HG03565 (cell line): ENCODE data around the gene STARD13.

Experiments
- ATAC-seq: cut with Tn5 transposase; IDR thresholded peaks from one replicate; pipeline ENCODE4 v1.9.1; 2021; ENCODE audit warnings: mild to moderate bottlenecking, moderate library complexity; ENCODE audit not compliant: unreplicated experiment

The STARD13 gene, protein sequence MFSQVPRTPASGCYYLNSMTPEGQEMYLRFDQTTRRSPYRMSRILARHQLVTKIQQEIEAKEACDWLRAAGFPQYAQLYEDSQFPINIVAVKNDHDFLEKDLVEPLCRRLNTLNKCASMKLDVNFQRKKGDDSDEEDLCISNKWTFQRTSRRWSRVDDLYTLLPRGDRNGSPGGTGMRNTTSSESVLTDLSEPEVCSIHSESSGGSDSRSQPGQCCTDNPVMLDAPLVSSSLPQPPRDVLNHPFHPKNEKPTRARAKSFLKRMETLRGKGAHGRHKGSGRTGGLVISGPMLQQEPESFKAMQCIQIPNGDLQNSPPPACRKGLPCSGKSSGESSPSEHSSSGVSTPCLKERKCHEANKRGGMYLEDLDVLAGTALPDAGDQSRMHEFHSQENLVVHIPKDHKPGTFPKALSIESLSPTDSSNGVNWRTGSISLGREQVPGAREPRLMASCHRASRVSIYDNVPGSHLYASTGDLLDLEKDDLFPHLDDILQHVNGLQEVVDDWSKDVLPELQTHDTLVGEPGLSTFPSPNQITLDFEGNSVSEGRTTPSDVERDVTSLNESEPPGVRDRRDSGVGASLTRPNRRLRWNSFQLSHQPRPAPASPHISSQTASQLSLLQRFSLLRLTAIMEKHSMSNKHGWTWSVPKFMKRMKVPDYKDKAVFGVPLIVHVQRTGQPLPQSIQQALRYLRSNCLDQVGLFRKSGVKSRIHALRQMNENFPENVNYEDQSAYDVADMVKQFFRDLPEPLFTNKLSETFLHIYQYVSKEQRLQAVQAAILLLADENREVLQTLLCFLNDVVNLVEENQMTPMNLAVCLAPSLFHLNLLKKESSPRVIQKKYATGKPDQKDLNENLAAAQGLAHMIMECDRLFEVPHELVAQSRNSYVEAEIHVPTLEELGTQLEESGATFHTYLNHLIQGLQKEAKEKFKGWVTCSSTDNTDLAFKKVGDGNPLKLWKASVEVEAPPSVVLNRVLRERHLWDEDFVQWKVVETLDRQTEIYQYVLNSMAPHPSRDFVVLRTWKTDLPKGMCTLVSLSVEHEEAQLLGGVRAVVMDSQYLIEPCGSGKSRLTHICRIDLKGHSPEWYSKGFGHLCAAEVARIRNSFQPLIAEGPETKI

DNA sequence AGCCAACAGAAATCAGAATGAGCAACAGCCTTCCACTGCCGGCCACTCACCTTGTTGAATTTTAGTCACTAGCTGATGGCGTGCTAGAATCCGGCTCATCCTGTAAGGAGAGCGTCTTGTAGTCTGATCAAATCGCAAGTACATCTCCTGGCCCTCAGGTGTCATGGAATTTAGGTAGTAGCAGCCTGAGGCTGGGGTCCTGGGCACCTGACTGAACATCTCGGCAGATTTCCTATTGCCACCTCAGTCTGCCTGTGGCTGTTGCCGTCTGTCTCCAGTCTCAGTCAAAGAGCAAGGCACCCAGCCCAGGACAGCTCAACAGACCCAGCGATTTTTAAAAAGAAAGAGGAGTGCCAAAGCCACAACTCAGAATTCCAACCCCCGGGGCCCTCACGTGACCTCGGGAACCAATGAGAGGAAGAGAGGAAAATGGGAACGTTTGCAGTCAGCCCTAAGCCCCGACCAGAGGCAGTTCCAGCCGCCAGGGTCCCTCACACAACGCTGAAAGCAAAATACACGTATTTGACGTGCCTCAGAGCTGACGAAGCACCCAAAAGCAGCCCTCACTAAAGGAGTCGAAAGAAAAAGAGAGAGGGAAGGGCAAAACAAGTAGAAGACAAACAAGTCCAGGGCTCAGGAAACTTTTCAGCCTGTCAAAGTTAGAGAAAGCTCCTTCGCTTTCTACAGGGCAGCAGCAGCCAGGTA is at the start of gene STARD13:
Gene STARD13, minus strand, starts transcription at position 336 of the 705 bp plus-strand sequence. Its CDS starts 117 bp downstream, at position 219.
- ATAC-seq = peak; percentile 51

DNA sequence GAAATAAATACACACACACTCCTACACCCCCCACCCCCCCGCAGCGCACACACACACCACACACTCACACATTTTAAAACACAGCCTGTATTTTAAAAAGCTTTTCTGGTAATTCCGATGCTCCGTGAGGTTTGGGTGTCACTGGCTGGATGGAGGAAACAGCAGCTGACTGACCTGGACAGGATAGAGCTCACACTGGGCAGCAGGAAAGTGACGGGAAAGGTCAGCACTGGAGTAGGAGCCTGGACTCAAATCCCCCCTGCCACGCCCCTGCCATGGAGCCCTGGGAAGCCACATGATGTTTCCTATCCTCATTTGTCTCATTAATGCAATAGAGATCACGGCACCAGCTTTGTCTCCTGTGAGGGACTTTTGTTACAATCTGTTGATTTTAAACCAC is 49.3 kb upstream of the STARD13 start:
- ATAC-seq = no peak

DNA sequence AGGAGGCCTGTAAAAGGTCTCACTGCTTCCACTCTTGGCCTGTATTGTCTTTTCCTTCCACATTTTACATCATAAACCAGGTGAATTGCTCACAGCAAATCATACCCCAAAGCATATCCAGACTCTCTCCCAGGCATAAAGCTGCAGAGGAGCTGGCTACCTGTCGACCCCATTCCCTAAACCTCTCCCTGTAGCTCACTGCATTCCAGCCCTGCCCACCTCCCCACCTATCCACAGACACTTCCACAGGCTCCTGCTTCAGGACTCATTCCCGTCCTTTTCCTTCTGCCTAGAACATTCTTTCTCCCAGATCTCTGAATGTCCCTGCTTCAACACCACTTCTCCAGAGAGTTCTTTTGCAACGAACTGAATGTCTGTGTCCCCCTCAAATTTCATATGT is 46.4 kb upstream of the STARD13 start:
- ATAC-seq = no peak

DNA sequence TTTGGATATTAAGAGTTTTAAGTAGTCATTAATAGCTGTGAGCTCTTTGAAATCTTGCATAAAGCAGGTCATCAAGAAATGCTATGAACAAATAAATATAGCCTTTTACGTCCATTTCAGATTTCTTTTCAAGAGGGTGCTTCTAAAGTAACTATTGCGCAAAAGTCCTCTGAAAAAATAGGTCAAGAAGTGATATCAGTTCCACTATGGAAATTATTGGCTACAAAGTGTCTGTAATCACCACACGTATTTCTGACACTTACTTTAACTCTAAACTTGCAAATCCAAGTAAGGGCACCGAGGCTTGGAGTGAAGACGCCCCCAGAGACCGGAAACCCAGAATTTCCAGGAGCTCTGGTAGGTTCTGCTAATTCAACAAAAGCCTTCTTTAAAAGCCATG is 44.9 kb upstream of the STARD13 start:
- ATAC-seq = no peak

DNA sequence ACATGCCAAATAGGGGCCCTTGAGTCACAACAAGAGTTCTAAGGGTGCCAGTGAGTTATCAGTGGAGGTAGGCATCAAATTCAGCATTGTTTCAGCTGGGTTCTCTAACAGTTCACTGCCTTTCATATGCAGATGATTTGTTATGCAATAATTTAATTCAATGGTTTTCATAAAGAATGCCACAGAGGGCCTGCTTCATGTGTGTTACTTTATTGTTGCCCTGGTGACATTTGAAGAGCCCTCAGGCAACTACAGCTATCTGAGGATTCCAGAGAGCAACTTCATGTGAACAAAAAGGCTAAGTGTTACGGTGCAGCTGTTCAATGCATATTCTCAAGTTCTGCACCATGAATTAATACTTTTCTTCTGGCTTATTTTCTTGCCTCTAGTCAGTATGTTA is 43.1 kb upstream of the STARD13 start:
- no peak for ATAC-seq

DNA sequence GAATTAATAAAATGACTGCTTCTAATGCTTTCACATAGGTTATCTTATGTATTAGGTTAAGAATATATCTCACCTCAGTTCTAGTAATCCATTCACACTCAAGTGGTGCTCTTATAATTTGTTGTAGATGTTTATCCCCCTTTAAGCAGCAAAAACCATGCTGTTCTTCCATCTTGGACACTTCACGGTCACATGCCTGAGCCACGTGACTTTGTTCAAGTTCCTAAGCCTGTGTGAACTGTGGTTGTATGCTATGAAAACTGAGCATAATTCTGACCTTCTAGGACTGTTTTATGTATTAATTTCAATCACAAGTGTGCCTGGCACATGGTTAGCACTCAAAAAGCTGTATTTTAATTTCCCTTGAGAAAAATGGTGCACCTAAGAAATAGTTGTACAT is 41.2 kb upstream of the STARD13 start:
- ATAC-seq = no peak

DNA sequence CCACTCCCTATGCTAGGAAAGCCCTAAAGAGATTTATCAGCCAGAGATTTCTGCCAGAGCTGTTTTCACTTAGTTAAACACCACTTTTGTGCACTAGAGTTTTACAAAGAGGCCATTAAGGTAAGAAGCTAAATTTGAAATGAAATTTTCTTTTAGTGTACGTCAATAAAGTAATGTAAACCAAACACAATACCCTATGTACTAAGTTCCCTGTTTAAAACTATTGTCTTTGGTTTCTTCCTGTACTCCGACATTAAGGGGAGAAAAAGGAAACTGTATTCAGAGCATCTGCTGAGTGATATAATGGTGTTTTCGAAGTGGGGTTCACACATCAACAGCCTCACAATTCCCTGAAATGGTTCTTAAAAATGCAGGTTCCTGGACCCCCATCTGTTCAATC is 40.7 kb upstream of the STARD13 start:
- ATAC-seq = no peak

DNA sequence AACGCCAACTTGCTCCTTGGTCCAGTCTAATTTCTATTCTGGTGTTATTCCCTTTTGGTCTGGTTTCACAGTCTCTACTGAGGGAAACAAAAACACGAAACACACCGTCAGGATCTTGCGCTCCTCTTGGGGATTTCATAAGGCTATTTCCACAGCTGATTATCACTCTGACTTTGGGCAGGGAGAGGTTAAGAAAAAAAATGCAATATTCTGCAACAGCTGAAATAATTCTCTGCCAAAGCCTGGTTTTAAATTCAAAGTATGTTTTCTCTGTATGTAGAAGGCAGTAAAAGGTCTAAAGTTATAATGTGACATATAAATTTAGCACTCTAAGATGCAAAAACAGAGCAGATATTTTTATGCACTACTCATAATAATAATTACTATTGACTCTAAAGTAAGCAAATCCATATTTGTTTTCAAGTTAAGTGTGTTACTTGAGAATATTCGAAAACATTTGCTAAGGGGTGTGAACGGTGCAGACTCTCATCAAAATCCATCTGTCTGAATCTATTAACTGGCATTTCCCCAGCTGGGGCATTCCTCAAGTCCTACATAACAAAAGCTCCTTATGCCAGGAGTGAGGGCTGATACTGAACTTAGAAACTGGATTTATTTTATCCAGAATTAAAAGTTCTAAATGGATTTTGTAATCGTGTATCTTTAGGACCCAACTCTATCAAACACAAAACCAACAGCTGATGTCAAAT is 38.4 kb upstream of the STARD13 start:
- ATAC-seq = no peak

DNA sequence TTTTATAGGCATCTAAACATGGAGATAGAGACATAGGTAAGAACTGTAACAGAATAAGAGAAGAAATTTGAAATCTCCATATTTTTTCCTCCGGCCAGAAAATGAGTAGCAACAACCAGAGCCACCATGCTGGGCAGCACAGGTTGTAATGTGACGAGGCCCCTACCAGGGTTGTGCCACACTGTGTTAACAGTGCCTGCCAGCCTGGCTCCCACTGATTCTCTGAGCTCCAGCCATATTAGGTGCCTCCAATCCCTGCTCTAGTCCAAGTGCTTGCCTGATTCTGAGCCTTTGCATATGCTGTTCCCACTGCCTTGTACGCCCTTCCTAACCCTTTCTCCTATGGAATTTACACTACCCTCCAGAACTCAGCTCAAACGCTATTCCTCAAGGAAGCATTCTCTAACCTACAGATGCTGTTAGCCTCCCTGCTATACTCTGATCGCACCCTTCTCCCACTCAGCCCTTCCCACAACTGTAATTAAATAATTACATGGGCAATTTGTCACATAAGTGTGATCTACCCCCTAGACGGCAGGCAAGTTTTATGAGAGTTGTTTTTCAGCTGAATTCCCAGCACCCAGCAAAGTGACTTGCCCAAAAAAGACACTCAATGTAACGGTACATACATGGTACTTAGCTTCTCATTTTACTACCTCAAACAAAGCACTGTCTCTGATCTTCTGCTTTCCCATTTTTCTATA is 37.6 kb upstream of the STARD13 start:
- no peak for ATAC-seq

DNA sequence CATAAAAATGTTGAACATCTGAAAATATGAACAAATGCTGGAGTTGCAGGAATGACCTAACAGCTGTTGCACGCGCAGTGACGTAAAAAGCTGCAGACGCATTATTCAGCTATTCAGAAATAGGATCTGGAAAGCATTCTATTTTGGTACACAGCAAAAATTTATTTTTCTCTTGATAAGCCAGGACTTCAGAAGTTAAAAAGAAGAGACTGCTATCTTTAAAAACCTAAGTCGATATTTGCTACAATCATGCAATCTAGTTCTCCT is 36.9 kb upstream of the STARD13 start:
- no peak for ATAC-seq

DNA sequence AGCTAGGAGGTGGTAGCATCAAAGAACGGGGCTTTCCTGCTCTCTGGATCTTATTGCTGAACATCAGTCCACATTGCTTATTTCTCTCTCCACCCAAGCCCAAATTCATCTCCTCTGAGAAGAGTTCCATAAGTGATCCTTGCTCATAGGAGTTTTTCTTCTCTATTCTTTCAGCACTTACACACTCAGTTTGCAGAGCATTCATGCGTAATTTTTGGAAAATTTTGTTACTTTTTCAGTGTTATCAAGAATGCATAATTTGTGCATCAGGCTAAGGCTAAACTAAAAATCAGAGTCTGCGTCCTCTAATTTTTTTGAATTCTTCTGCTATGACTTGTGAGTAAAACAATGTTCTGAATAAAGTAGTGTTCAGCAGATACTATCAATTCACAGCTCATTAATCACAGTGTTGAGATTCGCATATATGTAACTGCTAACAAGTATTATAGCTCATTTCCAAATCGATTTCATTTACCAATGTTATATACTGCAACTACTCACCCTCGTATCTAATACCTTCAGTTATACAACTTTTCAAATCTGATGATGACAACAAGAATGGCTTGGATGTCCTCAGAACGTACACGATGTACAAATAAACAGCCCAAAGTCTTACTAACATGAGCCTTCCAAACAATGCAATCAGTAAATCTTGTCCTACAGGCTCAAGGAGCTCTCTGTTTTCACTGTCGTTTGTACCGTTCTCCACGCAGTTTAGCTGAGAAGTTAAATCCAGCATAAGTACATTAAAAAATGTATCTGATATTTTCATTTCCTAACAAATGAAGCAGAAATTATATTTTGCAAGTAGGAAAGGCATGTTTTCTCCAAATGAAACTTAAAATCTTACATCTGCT is 36.4 kb upstream of the STARD13 start:
- no peak for ATAC-seq

DNA sequence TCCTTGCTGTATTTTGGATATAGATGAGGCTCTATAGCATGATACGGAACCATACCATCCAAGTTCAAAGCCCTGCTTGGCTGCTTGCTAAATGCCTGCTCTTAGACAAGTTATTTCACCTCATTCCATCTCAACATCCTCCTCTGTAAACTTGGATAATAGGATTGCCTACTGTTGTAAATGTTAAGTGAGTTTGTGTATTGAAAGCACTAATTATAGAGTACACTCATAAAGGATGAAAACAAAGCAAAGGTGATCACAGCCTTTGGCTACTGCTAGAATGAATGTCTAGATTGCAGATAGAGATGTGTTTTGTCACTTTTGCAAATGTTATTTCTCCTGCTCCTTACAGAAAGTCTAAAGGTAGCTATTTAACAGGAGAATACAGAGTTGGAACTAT is 34.3 kb upstream of the STARD13 start:
- no peak for ATAC-seq

DNA sequence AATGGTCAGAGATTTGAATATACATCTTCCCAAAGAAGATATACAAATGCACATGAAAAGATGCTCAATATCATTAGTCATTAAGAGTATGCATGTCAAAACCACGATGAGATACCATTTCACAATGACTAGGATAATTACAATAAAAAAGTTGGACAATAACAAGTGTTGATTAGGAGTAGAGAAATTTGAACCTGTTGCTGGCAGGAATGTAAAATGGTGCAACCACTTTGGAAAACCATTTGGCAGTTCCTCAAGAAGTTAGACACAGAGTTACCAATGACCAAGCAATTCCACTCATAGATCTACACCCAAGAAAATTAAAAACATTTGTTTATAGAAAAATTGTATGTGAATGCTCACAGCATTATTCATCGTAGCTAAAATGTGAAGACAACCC is 33.2 kb upstream of the STARD13 start:
- ATAC-seq = no peak

DNA sequence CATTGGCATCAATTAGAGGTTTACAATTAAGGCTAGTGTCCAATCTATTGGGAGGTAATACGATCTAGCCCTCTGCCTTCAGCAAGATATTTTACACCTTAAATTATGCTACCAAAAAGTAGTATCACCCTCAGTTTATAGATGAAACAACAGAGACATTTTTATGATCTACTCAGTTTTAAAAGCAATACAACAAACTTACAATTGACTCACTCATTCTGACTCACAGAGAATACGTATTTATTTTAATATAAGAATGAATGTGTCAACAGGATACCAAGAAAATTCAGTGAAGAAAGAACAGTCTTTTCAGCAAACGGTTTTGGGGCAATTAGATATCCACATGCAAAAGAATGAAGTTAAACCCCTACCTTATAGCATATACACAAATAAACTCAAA is 32.5 kb upstream of the STARD13 start:
- ATAC-seq = no peak

DNA sequence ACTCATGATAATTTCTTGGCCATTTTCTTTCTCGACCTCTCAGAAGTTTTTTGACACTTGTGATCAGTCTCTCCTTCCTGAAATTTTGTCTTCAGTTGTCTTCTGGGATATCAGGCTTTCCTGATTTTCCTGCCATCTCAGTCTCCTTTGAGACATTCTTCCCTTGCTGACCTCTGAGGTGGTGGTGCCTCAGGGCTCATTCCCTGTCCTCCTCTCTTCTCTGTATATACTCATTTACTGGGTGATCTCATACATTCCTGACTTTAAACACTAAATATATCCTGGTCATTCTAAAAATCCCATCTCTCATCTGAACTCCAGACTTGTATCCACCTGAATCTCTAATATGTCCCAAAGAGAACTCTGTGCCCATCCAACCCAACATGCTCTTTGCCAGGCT is 31.3 kb upstream of the STARD13 start:
- ATAC-seq = no peak

DNA sequence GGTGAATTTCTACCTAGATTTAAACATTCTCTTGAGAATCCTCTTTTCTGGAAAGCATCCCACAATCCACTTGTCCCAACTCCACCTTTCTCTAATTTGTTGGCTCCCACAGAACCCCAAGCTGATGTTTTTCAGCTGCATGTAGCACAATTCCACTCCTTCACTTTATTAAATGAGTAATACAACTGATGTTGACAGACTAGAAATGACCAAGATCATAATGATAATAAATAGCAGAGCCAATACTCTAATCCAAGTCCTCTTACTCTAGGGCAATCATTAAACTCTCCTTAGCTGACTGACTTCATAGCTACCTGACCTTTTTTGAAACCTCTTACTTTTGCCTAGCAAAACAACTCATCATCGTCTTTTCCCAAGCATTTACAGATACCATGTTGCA is 27.9 kb upstream of the STARD13 start:
- no peak for ATAC-seq

DNA sequence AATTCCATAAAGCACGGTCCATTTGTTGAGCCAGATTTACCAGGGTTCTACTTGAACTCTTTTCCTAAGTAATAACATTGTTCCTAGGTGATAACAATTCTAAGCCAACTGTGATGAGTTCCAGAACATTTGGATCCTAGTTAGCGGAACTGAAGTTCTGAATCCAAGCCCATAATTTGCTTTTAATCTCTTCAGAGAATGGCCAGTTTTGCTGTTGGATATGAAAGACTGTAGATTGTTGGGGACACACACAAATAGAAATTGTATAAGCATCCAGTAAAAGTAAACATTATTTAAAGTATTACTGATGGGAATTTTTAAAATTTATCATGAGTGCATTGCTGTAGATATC is 27.3 kb upstream of the STARD13 start:
- ATAC-seq = no peak

DNA sequence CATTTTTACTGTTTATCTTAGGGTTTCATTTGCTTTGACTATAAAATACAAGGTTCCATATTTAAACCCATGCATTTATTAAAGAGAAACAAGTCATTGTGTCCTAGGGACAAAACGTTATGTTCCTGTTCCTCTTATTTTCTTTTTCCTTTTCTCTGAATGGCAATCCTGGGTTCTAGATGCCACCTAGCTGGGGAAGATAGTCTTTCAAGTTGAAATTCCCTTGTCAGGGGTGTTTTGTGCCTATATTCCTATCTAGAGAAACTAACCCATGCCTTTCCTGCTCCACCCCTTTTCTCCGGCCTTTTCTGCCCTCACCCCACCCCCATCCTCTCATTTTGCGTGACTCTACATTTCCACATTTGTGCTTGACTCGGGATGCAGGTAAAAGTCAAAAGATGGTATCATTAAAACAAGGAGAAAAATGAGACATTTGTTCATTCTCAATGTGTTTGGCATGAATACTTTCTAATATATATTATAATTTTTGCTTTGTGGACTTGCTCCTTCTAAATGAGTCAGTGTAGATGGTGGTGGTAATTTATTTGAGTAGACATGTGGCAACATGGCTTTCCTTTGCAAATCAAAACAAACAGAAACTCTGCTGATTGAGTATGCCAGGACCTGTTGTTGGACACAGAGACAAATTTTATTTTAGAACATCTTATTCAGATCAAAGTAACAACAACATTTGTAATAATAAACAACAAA is 26.8 kb upstream of the STARD13 start:
- no peak for ATAC-seq

DNA sequence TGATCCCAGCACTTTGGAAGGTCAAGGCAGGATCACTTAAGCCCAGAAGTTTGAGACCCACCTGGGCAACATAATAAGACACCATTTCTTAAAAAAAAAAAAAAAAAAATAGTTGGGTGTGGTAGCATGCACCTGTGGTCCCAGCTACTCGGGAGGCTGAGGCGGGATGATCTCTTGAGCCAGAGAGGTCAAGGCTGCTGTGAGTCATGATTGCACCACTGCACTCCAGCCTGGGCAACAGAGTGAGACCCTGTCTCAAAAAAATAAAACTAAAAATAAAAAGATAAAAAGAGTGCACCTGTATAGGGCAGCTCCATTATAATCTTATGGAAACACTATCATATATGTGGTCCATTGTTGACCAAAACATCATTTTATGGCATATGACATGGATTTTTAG is 25.5 kb upstream of the STARD13 start:
- ATAC-seq = no peak
